ENCODE measurements around the gene SMIM22. TPM values are rescaled to one million over a fixed set of nuclear protein-coding genes. Genes with fewer than 3 reads are reported as not detected.

Gene SMIM22
- total and polyA plus RNA-seq, 11 donors = not detected

GRCh38 chr16:4826526-4826925 is 31.4 kb downstream of the SMIM22 start:
- Histone ChIP-seq H3K36me3 (peaks cover 3 to 100% (median 94%) of the 10 kb centered on the region in 9 donors), H3K4me3 (no peak overlapping the region), H3K4me1 (peaks cover 0 to 79% (median 30%) of the 10 kb centered on the region in 12 donors), H3K9me3 (no peaks in the 10 kb centered on the region), H3K27ac (peak overlapping the region; percentile 64 to 94 (median 84)), H3K27me3 (no peaks in the 10 kb centered on the region)
- no peak for DNase-seq
- TF ChIP-seq CTCF (IDR thresholded peaks at IDR 0.05) (no peak), POLR2A (IDR thresholded peaks at IDR 0.05) (no peak)
- 75 to 83% (median 79%) methylated on average over 4 of the region's 4 CpGs for WGBS, 4 donors
- ATAC-seq = peak in 2 of 4 donors; percentile 1 to 2
- intact Hi-C loops (cut with DNase I) = no loop called here

- intact Hi-C loops (cut with DNase I) = no loop called here
- TF ChIP-seq CTCF (IDR thresholded peaks at IDR 0.05) (no peak), POLR2A (IDR thresholded peaks at IDR 0.05) (no peak)
- H3K27me3 ChIP-seq = no peaks in the 10 kb centered on the region
- peak overlapping the region; percentile 64 to 94 (median 84) for H3K27ac ChIP-seq
- peak; percentile 74 to 86 (median 81) for ATAC-seq
- H3K4me3 ChIP-seq = no peak overlapping the region
- H3K9me3 ChIP-seq = no peaks in the 10 kb centered on the region
- WGBS, 4 donors = 48 to 69% (median 60%) methylated on average over 10 of the region's 10 CpGs
- DNase-seq = peak in 4 of 5 donors; percentile 62 to 79 (median 74)
- peaks cover 7 to 100% (median 94%) of the 10 kb centered on the region in 9 donors for H3K36me3 ChIP-seq
- peaks cover 0 to 76% (median 28%) of the 10 kb centered on the region in 12 donors for H3K4me1 ChIP-seq
These were observed 31.8 kb downstream of the SMIM22 start for GRCh38 chr16:4826980-4827379.

- H3K4me1 ChIP-seq = peaks cover 0 to 85% (median 31%) of the 10 kb centered on the region in 12 donors
- H3K27ac ChIP-seq = peak overlapping the region; percentile 32 to 94 (median 84)
- TF ChIP-seq POLR2A (IDR thresholded peaks at IDR 0.05) (no peak), CTCF (IDR thresholded peaks at IDR 0.05) (no peak)
- no peaks in the 10 kb centered on the region for H3K27me3 ChIP-seq
- ATAC-seq = peak; percentile 62 to 80 (median 66)
- no peaks in the 10 kb centered on the region for H3K9me3 ChIP-seq
- 55 to 65% (median 58%) methylated on average over 11 of the region's 11 CpGs for WGBS, 4 donors
- intact Hi-C loops (cut with DNase I) = no loop called here
- H3K4me3 ChIP-seq = no peak overlapping the region
- DNase-seq = peak in 4 of 5 donors; percentile 58 to 79 (median 68)
- H3K36me3 ChIP-seq = peaks cover 7 to 100% (median 94%) of the 10 kb centered on the region in 9 donors
These were observed 33.6 kb downstream of the SMIM22 start for GRCh38 chr16:4828567-4829321.

GRCh38 chr16:4830408-4830807 is 35.2 kb downstream of the SMIM22 start:
- peaks cover 0 to 71% (median 27%) of the 10 kb centered on the region in 12 donors for H3K4me1 ChIP-seq
- H3K27me3 ChIP-seq = no peaks in the 10 kb centered on the region
- peak overlapping the region; percentile 6 to 94 (median 84) for H3K27ac ChIP-seq
- peak in 3 of 4 donors; percentile 30 to 58 (median 47) for ATAC-seq
- H3K36me3 ChIP-seq = peaks cover 7 to 99% (median 93%) of the 10 kb centered on the region in 9 donors
- TF ChIP-seq CTCF (IDR thresholded peaks at IDR 0.05) = no peak
- TF ChIP-seq POLR2A (IDR thresholded peaks at IDR 0.05) = no peak
- no peak overlapping the region for H3K4me3 ChIP-seq
- WGBS, 4 donors = 28 to 46% (median 37%) methylated on average over 7 of the region's 7 CpGs
- intact Hi-C loops (cut with DNase I) = loop anchor here in 1 of 10 donors (2.0 kb wide), 1 partner anchor 16 kb away; the partner anchor contains the start of genes GLYR1 and UBN1
- DNase-seq = peak in 4 of 5 donors; percentile 27 to 67 (median 43)
- no peaks in the 10 kb centered on the region for H3K9me3 ChIP-seq
